Measurements from ENCODE around the gene PNPLA5.
A peak's percentile ranks its signal among the peaks of the same experiment; 100 is the strongest.

The PNPLA5 gene

GRCh38 chr22:43891360-43892182 lies at the start of gene PNPLA5:
Gene PNPLA5 (minus strand): TSS chr22:43892013. CDS start chr22:43891880, 133 bp downstream.
- Histone ChIP-seq H3K4me3 (ENCODE audit: low read depth, low read length) (peak within 1 kb of the TSS; percentile 46), H3K4me1 (ENCODE audit: control insufficient read depth, insufficient read depth, low read length, unreplicated experiment) (no peaks in the 10 kb centered on the region), H3K27me3 (ENCODE audit: insufficient read depth, low read length) (peaks cover 15% of the 10 kb centered on the region; the same call in 1 of the 2 replicates), H3K36me3 (ENCODE audit: insufficient read depth, low read length) (no peaks in the 10 kb centered on the region), H3K27ac (ENCODE audit: low read depth, low read length) (no peak within 1 kb of the TSS), H3K79me2 (ENCODE audit: control insufficient read depth, insufficient read depth, low read length, unreplicated experiment) (no peaks in the 10 kb centered on the region), H2AFZ (ENCODE audit: low read length, unreplicated experiment) (no peak within 1 kb of the TSS)

- no peak overlapping the region for H3K4me3 ChIP-seq (ENCODE audit: low read depth, low read length)
- H3K36me3 ChIP-seq (ENCODE audit: insufficient read depth, low read length), result no peaks in the 10 kb centered on the region
- no peak overlapping the region for H3K27ac ChIP-seq (ENCODE audit: low read depth, low read length)
- H2AFZ ChIP-seq (ENCODE audit: low read length, unreplicated experiment), result no peak overlapping the region
- no peaks in the 10 kb centered on the region for H3K79me2 ChIP-seq (ENCODE audit: control insufficient read depth, insufficient read depth, low read length, unreplicated experiment)
- no peaks in the 10 kb centered on the region for H3K27me3 ChIP-seq (ENCODE audit: insufficient read depth, low read length)
- H3K4me1 ChIP-seq (ENCODE audit: control insufficient read depth, insufficient read depth, low read length, unreplicated experiment), result no peaks in the 10 kb centered on the region
These were observed 49.6 kb upstream of the PNPLA5 start for GRCh38 chr22:43941449-43941848.

- Histone ChIP-seq H3K4me1 (ENCODE audit: control insufficient read depth, insufficient read depth, low read length, unreplicated experiment) (no peaks in the 10 kb centered on the region), H3K27me3 (ENCODE audit: insufficient read depth, low read length) (no peaks in the 10 kb centered on the region), H3K36me3 (ENCODE audit: insufficient read depth, low read length) (no peaks in the 10 kb centered on the region), H2AFZ (ENCODE audit: low read length, unreplicated experiment) (no peak overlapping the region), H3K79me2 (ENCODE audit: control insufficient read depth, insufficient read depth, low read length, unreplicated experiment) (no peaks in the 10 kb centered on the region), H3K4me3 (ENCODE audit: low read depth, low read length) (no peak overlapping the region), H3K27ac (ENCODE audit: low read depth, low read length) (no peak overlapping the region)
These were observed 40.0 kb upstream of the PNPLA5 start for GRCh38 chr22:43931771-43932170.

- no peak overlapping the region for H3K27ac ChIP-seq (ENCODE audit: low read depth, low read length)
- no peaks in the 10 kb centered on the region for H3K27me3 ChIP-seq (ENCODE audit: insufficient read depth, low read length)
- H3K4me3 ChIP-seq (ENCODE audit: low read depth, low read length), result no peak overlapping the region
- H2AFZ ChIP-seq (ENCODE audit: low read length, unreplicated experiment), result no peak overlapping the region
- H3K79me2 ChIP-seq (ENCODE audit: control insufficient read depth, insufficient read depth, low read length, unreplicated experiment), result no peaks in the 10 kb centered on the region
- H3K4me1 ChIP-seq (ENCODE audit: control insufficient read depth, insufficient read depth, low read length, unreplicated experiment), result no peaks in the 10 kb centered on the region
- H3K36me3 ChIP-seq (ENCODE audit: insufficient read depth, low read length), result no peaks in the 10 kb centered on the region
These were observed 37.1 kb upstream of the PNPLA5 start for GRCh38 chr22:43928908-43929307.

GRCh38 chr22:43928468-43928867 lies 36.7 kb upstream of the PNPLA5 start:
- no peaks in the 10 kb centered on the region for H3K27me3 ChIP-seq (ENCODE audit: insufficient read depth, low read length)
- no peaks in the 10 kb centered on the region for H3K4me1 ChIP-seq (ENCODE audit: control insufficient read depth, insufficient read depth, low read length, unreplicated experiment)
- no peaks in the 10 kb centered on the region for H3K36me3 ChIP-seq (ENCODE audit: insufficient read depth, low read length)
- H2AFZ ChIP-seq (ENCODE audit: low read length, unreplicated experiment), result no peak overlapping the region
- no peak overlapping the region for H3K27ac ChIP-seq (ENCODE audit: low read depth, low read length)
- H3K4me3 ChIP-seq (ENCODE audit: low read depth, low read length), result no peak overlapping the region
- no peaks in the 10 kb centered on the region for H3K79me2 ChIP-seq (ENCODE audit: control insufficient read depth, insufficient read depth, low read length, unreplicated experiment)

GRCh38 chr22:43926349-43926710 lies 34.5 kb upstream of the PNPLA5 start:
- Histone ChIP-seq H3K4me1 (ENCODE audit: control insufficient read depth, insufficient read depth, low read length, unreplicated experiment) (peaks cover 18% of the 10 kb centered on the region), H3K4me3 (ENCODE audit: low read depth, low read length) (no peak overlapping the region), H3K79me2 (ENCODE audit: control insufficient read depth, insufficient read depth, low read length, unreplicated experiment) (no peaks in the 10 kb centered on the region), H2AFZ (ENCODE audit: low read length, unreplicated experiment) (no peak overlapping the region), H3K27me3 (ENCODE audit: insufficient read depth, low read length) (no peaks in the 10 kb centered on the region), H3K27ac (ENCODE audit: low read depth, low read length) (no peak overlapping the region), H3K36me3 (ENCODE audit: insufficient read depth, low read length) (no peaks in the 10 kb centered on the region)

- Histone ChIP-seq H3K4me3 (ENCODE audit: low read depth, low read length) (no peak overlapping the region), H3K4me1 (ENCODE audit: control insufficient read depth, insufficient read depth, low read length, unreplicated experiment) (peaks cover 24% of the 10 kb centered on the region), H3K79me2 (ENCODE audit: control insufficient read depth, insufficient read depth, low read length, unreplicated experiment) (no peaks in the 10 kb centered on the region), H3K36me3 (ENCODE audit: insufficient read depth, low read length) (no peaks in the 10 kb centered on the region), H3K27me3 (ENCODE audit: insufficient read depth, low read length) (no peaks in the 10 kb centered on the region), H2AFZ (ENCODE audit: low read length, unreplicated experiment) (no peak overlapping the region), H3K27ac (ENCODE audit: low read depth, low read length) (no peak overlapping the region)
These were observed 33.9 kb upstream of the PNPLA5 start for GRCh38 chr22:43925433-43926348.

GRCh38 chr22:43924877-43925276 lies 33.1 kb upstream of the PNPLA5 start:
- H3K4me1 ChIP-seq (ENCODE audit: control insufficient read depth, insufficient read depth, low read length, unreplicated experiment), result peaks cover 28% of the 10 kb centered on the region
- H3K27ac ChIP-seq (ENCODE audit: low read depth, low read length), result no peak overlapping the region
- H3K4me3 ChIP-seq (ENCODE audit: low read depth, low read length), result peak overlapping the region; percentile 87; the same call in 1 of the 2 replicates
- H3K79me2 ChIP-seq (ENCODE audit: control insufficient read depth, insufficient read depth, low read length, unreplicated experiment), result no peaks in the 10 kb centered on the region
- no peaks in the 10 kb centered on the region for H3K27me3 ChIP-seq (ENCODE audit: insufficient read depth, low read length)
- no peaks in the 10 kb centered on the region for H3K36me3 ChIP-seq (ENCODE audit: insufficient read depth, low read length)
- H2AFZ ChIP-seq (ENCODE audit: low read length, unreplicated experiment), result no peak overlapping the region

- no peaks in the 10 kb centered on the region for H3K79me2 ChIP-seq (ENCODE audit: control insufficient read depth, insufficient read depth, low read length, unreplicated experiment)
- H3K4me1 ChIP-seq (ENCODE audit: control insufficient read depth, insufficient read depth, low read length, unreplicated experiment), result peaks cover 35% of the 10 kb centered on the region
- peak within 1 kb of the TSS; percentile 48 for H2AFZ ChIP-seq (ENCODE audit: low read length, unreplicated experiment)
- H3K36me3 ChIP-seq (ENCODE audit: insufficient read depth, low read length), result no peaks in the 10 kb centered on the region
- H3K4me3 ChIP-seq (ENCODE audit: low read depth, low read length), result peak within 1 kb of the TSS; percentile 87
- H3K27ac ChIP-seq (ENCODE audit: low read depth, low read length), result no peak within 1 kb of the TSS
- no peaks in the 10 kb centered on the region for H3K27me3 ChIP-seq (ENCODE audit: insufficient read depth, low read length)
These were observed 32.0 kb upstream of the PNPLA5 start, which contains the start of gene PNPLA3 for GRCh38 chr22:43923631-43924464. Gene PNPLA3 (plus strand): TSS chr22:43923805. CDS start chr22:43923912, 107 bp downstream.

- Histone ChIP-seq H3K27ac (ENCODE audit: low read depth, low read length) (no peak overlapping the region), H3K36me3 (ENCODE audit: insufficient read depth, low read length) (no peaks in the 10 kb centered on the region), H2AFZ (ENCODE audit: low read length, unreplicated experiment) (peak overlapping the region; percentile 38), H3K27me3 (ENCODE audit: insufficient read depth, low read length) (no peaks in the 10 kb centered on the region), H3K4me3 (ENCODE audit: low read depth, low read length) (peak overlapping the region; percentile 68; the same call in 1 of the 2 replicates), H3K79me2 (ENCODE audit: control insufficient read depth, insufficient read depth, low read length, unreplicated experiment) (no peaks in the 10 kb centered on the region), H3K4me1 (ENCODE audit: control insufficient read depth, insufficient read depth, low read length, unreplicated experiment) (peaks cover 35% of the 10 kb centered on the region)
These were observed 31.4 kb upstream of the PNPLA5 start for GRCh38 chr22:43923191-43923590.

All from ACC112 (cell line).